B cell (primary cell): Measurements from ENCODE around the gene MAD1L1. TPM values are rescaled to one million over a fixed set of nuclear protein-coding genes. Genes with fewer than 3 reads are reported as not detected.

Source experiments
- ATAC-seq: fragments of 200-7000 bp; cut with Tn5 transposase; one replicate; pipeline ENCODE4 v1.10.0; 2021; ENCODE audit warnings: low read depth, mild to moderate bottlenecking, moderate number of reproducible peaks, moderate library complexity
- CTCF ChIA-PET: fragments of 350-600 bp; sonication (Branson Sonifier 250); formaldehyde crosslinking; loops from one replicate; lab custom pipeline; 2021; ENCODE audit warnings: antibody characterized with exemption, inconsistent platforms; lab: Charles Lee
- POLR2A ChIA-PET: fragments of 350-600 bp; sonication (Branson Sonifier 250); formaldehyde crosslinking; loops from one replicate; lab custom pipeline; 2021; ENCODE audit warnings: antibody characterized with exemption; lab: Charles Lee
- DNase-seq: peaks from one replicate; pipeline ENCODE4 v3.0.0; 2013
- H2AFZ ChIP-seq: 2 replicates; pipeline ENCODE4 v1.6.1; 2012; ENCODE audit warnings: mild to moderate bottlenecking, low read depth, low read length; ENCODE audit not compliant: insufficient read depth, poor library complexity, severe bottlenecking
- H3K27ac ChIP-seq, 2 donors: 1 replicate in 1 of 2; 2 replicates in 1 of 2; pipeline ENCODE4 v1.5.1; 2012 to 2013; ENCODE audit warnings: low read length in 2 of 2, mild to moderate bottlenecking in 2 of 2, moderate library complexity in 1 of 2
- H3K27me3 ChIP-seq, 4 experiments: fragments of 200-600 bp in 1 of 4; sonication (generic) in 1 of 4; replicated peaks in 1 of 4; 1 replicate in 2 of 4; 2 replicates in 2 of 4; pipeline versions ENCODE4 v1.6.1 to v1.7.0; 2013 to 2016; ENCODE audit warnings: low read length in 3 of 4, mild to moderate bottlenecking in 2 of 4, mixed read lengths in 1 of 4, moderate library complexity in 1 of 4; ENCODE audit not compliant: insufficient read depth in 4 of 4, control insufficient read depth in 3 of 4; ENCODE audit errors: control extremely low read depth in 1 of 4
- H3K36me3 ChIP-seq, 2 experiments: replicated peaks in 1 of 2; 1 replicate in 1 of 2; 2 replicates in 1 of 2; pipeline versions ENCODE4 v1.6.1 to v1.7.1; 2013; ENCODE audit warnings: low read length in 1 of 2; ENCODE audit not compliant: insufficient read depth in 2 of 2, control insufficient read depth in 1 of 2; ENCODE audit errors: control extremely low read depth in 1 of 2, extremely low read depth in 1 of 2
- H3K4me1 ChIP-seq, 2 donors: fragments of 200-600 bp in 1 of 2; sonication (generic) in 1 of 2; 1 replicate in 1 of 2; 2 replicates in 1 of 2; pipeline versions ENCODE4 v1.5.1 to v1.6.1; 2013 to 2017; ENCODE audit warnings: low read length in 2 of 2; ENCODE audit not compliant: control insufficient read depth in 2 of 2, insufficient read depth in 2 of 2
- H3K4me2 ChIP-seq: replicated peaks from 2 replicates; pipeline ENCODE3; 2012; ENCODE audit warnings: mild to moderate bottlenecking, low read depth, low read length; ENCODE audit not compliant: poor library complexity, severe bottlenecking
- H3K4me3 ChIP-seq, 5 experiments: fragments of 200-600 bp in 1 of 5; sonication (generic) in 1 of 5; 1 replicate in 3 of 5; 2 replicates in 2 of 5; pipeline versions ENCODE4 v1.5.1 to v1.7.0; 2011 to 2016; ENCODE audit warnings: low read length in 4 of 5, mild to moderate bottlenecking in 4 of 5, low read depth in 2 of 5, control low read depth in 1 of 5, moderate library complexity in 1 of 5; ENCODE audit not compliant: insufficient read depth in 1 of 5; ENCODE audit errors: control extremely low read depth in 1 of 5, extremely low read depth in 1 of 5
- H3K79me2 ChIP-seq: fragments of 200-600 bp; sonication (generic); one replicate; pipeline ENCODE4 v1.6.0; 2016; ENCODE audit warnings: low read length; ENCODE audit not compliant: control insufficient read depth, insufficient read depth
- H3K9ac ChIP-seq: fragments of 200-600 bp; sonication (generic); 2 replicates; pipeline ENCODE4 v1.6.1; 2017; ENCODE audit warnings: mild to moderate bottlenecking, low read length, moderate library complexity
- H3K9me3 ChIP-seq, 3 donors: one replicate each; pipeline versions ENCODE4 v1.6.1 to v1.7.1; 2013; ENCODE audit warnings: low read length in 2 of 3; ENCODE audit not compliant: control insufficient read depth in 2 of 3, insufficient read depth in 1 of 3; ENCODE audit errors: control extremely low read depth in 1 of 3
- H4K20me1 ChIP-seq: 2 replicates; pipeline ENCODE4 v1.6.0; 2012; ENCODE audit warnings: mild to moderate bottlenecking, low read length; ENCODE audit not compliant: insufficient read depth, control insufficient read depth, poor library complexity, severe bottlenecking
- H3K27ac Mint-ChIP-seq: one replicate; pipeline ENCODE4 v1.8.0; 2021; ENCODE audit warnings: mixed read lengths
- H3K27me3 Mint-ChIP-seq: one replicate; pipeline ENCODE4 v1.8.0; 2021; ENCODE audit warnings: mixed read lengths
- H3K4me1 Mint-ChIP-seq: one replicate; pipeline ENCODE4 v1.8.0; 2021; ENCODE audit warnings: mixed read lengths
- H3K4me3 Mint-ChIP-seq: one replicate; pipeline ENCODE4 v1.8.0; 2021; ENCODE audit warnings: mixed read lengths
- H3K9me3 Mint-ChIP-seq: one replicate; pipeline ENCODE4 v1.8.0; 2022; ENCODE audit warnings: mixed read lengths; ENCODE audit not compliant: insufficient read depth
- EZH2 ChIP-seq: IDR thresholded peaks from 2 replicates; pipeline ENCODE4 v1.6.1; 2012; ENCODE audit warnings: borderline replicate concordance, low read depth, mild to moderate bottlenecking, moderate library complexity, low read length; ENCODE audit not compliant: insufficient read depth, poor library complexity, severe bottlenecking
- whole genome bisulfite sequencing: methylation state at CpG from one replicate; pipeline ENCODE4 v1.1.5; 2013; ENCODE audit warnings: missing lambda C conversion rate; ENCODE audit not compliant: insufficient coverage; 5-methylcytosine and 5-hydroxymethylcytosine counted together
- intact Hi-C: fragments of 100-400 bp; cut with micrococcal nuclease; formaldehyde crosslinking; loops from one replicate; pipeline ENCODE4 v1.10.0; 2022
- polyA plus RNA-seq: library from polyadenylated mRNA; depleted of rRNA; stranded (reverse); fragments of >200 nt; gene quantifications from 2 replicates; pipeline ENCODE4 v1.2.3, GENCODE V29; 2012
- total RNA-seq, 2 donors: library from RNA; stranded (reverse); fragments of 120-200 nt in 1 of 2; gene quantifications; 1 replicate in 1 of 2; 2 replicates in 1 of 2; pipeline versions ENCODE4 v1.2.3 to v1.2.4, GENCODE V29; 2013 to 2022
- TF ChIP-seq, protein P1 (sequence below): fragments of 200-600 bp; IDR thresholded peaks from one replicate; pipeline ENCODE4 v1.8.0; 2022; ENCODE audit warnings: antibody characterized with exemption, mild to moderate bottlenecking

MAD1L1 gene
- total and polyA plus RNA-seq, 2 donors (not counting 1 experiment from before 2014, with no cell fraction given) = 86.7 to 110 TPM

DNA sequence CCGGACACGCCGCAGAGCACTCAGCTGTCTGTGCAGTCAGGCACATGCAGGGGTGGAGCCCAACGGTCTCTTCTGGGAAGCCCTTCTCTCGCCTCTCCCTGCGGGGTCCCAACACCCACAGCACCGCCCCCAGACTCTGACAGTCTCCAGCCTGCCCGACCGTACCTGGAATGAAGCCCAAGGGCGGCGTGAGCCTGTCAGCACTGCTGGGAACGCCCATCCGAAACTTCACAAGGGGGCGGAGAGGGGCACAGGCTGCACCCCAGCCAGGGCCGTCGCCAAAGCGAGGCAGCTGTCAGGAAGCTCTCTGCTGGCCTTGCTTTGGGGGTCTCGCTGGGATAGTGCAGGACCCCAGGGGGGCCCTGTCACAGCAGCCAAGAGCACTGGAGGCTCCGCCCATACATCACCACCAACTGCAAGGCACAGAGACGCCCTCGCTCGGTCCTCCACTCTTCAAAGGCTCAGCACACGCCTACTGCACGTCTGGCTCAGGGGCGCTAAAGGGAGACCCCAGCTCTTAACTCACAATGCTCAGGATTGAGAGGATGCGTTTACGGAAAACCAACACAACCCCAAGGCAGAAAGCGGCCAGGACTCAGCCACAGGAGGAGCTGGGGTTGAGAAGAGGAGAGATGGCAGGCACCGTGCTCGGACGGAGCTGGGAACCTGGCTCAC, 30.9 kb downstream of the MAD1L1 start:
- DNase-seq = no peak
- H3K4me3 Mint-ChIP-seq = no peak overlapping the region
- Histone ChIP-seq H3K4me1 (peaks cover 0 to 14% of the 10 kb centered on the region in 2 donors), H2AFZ (no peak overlapping the region), H3K9me3 (peaks cover 0 to 4% (median 0%) of the 10 kb centered on the region in 3 donors), H3K27ac (no peak overlapping the region), H3K36me3 (peaks cover 0 to 24% of the 10 kb centered on the region in 2 experiments), H3K27me3 (no peaks in the 10 kb centered on the region), H4K20me1 (peaks cover 9% of the 10 kb centered on the region), H3K4me2 (no peak overlapping the region), H3K9ac (no peak overlapping the region), H3K4me3 (no peak overlapping the region), H3K79me2 (peaks cover 47% of the 10 kb centered on the region)
- H3K27me3 Mint-ChIP-seq = no peaks in the 10 kb centered on the region
- H3K9me3 Mint-ChIP-seq = no peaks in the 10 kb centered on the region
- ATAC-seq = no peak
- no peak for TF ChIP-seq EZH2
- TF ChIP-seq, protein P1, sequence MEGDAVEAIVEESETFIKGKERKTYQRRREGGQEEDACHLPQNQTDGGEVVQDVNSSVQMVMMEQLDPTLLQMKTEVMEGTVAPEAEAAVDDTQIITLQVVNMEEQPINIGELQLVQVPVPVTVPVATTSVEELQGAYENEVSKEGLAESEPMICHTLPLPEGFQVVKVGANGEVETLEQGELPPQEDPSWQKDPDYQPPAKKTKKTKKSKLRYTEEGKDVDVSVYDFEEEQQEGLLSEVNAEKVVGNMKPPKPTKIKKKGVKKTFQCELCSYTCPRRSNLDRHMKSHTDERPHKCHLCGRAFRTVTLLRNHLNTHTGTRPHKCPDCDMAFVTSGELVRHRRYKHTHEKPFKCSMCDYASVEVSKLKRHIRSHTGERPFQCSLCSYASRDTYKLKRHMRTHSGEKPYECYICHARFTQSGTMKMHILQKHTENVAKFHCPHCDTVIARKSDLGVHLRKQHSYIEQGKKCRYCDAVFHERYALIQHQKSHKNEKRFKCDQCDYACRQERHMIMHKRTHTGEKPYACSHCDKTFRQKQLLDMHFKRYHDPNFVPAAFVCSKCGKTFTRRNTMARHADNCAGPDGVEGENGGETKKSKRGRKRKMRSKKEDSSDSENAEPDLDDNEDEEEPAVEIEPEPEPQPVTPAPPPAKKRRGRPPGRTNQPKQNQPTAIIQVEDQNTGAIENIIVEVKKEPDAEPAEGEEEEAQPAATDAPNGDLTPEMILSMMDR = no peak
- 97% methylated on average over 23 of the region's 31 CpGs for WGBS
- H3K4me1 Mint-ChIP-seq = peaks cover 15% of the 10 kb centered on the region
- no peak overlapping the region for H3K27ac Mint-ChIP-seq
- ChIA-PET POLR2A (no interaction called here), CTCF (no interaction called here)
- intact Hi-C loops = no loop called here

DNA sequence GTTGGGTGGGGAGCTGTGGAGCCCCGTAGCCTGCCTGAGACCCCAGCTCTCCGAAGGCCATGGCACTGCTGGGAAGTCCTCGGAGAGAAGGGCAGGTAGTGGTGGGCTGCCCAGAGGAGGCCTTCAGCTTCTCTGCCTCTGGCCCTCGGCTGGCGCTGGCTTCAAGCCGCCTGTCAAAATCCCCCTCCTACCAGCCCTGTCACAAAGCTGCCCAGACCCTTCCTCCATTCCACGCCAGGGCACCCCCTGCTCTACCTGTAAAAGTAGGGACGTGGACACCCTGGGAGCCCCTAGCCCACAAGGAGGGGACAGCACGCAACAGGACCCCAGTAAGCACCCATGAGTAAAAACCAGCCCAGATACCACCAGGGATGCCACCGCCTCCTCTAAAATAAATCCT, 31.6 kb downstream of the MAD1L1 start:
- no peak overlapping the region for H3K4me3 Mint-ChIP-seq
- peaks cover 0 to 14% of the 10 kb centered on the region in 2 donors for H3K4me1 ChIP-seq
- no peak overlapping the region for H3K27ac ChIP-seq
- no peak for TF ChIP-seq EZH2
- TF ChIP-seq, protein P1 = no peak
- H4K20me1 ChIP-seq = peaks cover 9% of the 10 kb centered on the region
- H3K4me1 Mint-ChIP-seq = peaks cover 15% of the 10 kb centered on the region
- WGBS = 94% methylated on average over 8 of the region's 10 CpGs
- no peak overlapping the region for H3K9ac ChIP-seq
- no peak overlapping the region for H2AFZ ChIP-seq
- no peak overlapping the region for H3K4me3 ChIP-seq
- intact Hi-C loops = no loop called here
- H3K79me2 ChIP-seq = peaks cover 47% of the 10 kb centered on the region
- ChIA-PET POLR2A (no interaction called here), CTCF (no interaction called here)
- no peaks in the 10 kb centered on the region for H3K9me3 Mint-ChIP-seq
- H3K27ac Mint-ChIP-seq = no peak overlapping the region
- peaks cover 0 to 7% (median 0%) of the 10 kb centered on the region in 3 donors for H3K9me3 ChIP-seq
- H3K4me2 ChIP-seq = no peak overlapping the region
- ATAC-seq (no peak), DNase-seq (no peak)
- no peaks in the 10 kb centered on the region for H3K27me3 ChIP-seq
- no peaks in the 10 kb centered on the region for H3K27me3 Mint-ChIP-seq
- peaks cover 0 to 27% of the 10 kb centered on the region in 2 experiments for H3K36me3 ChIP-seq
